Measurements from ENCODE around the gene RAE1. TPM values are rescaled to one million over a fixed set of nuclear protein-coding genes. Genes with fewer than 3 reads are reported as not detected.

Gene RAE1
- total RNA-seq, 6 donors from 2014 or later = 10.1 to 31.0 (median 17.9) TPM

GRCh38 chr20:57387945-57388371 is 36.9 kb downstream of the RAE1 start:
- Histone ChIP-seq H3K4me1 (peaks cover 20 to 54% (median 37%) of the 10 kb centered on the region in 4 donors), H3K9me3 (no peaks in the 10 kb centered on the region), H3K4me3 (no peak overlapping the region), H3K27ac (no peak overlapping the region), H3K36me3 (no peaks in the 10 kb centered on the region), H3K27me3 (no peaks in the 10 kb centered on the region)
- no peak for TF ChIP-seq POLR2AphosphoS5 (IDR thresholded peaks at IDR 0.05)
- no peak for TF ChIP-seq EP300 (IDR thresholded peaks at IDR 0.05)
- TF ChIP-seq CTCF (IDR thresholded peaks at IDR 0.05) = no peak
- no peak for TF ChIP-seq POLR2A (IDR thresholded peaks at IDR 0.05)
- WGBS, 2 donors = 85 to 89% methylated on average over 7 of the region's 7 CpGs
- DNase-seq (peak in 1 of 2 donors; percentile 3), ATAC-seq (ENCODE audit: low FRiP score in 2 of 2) (no peak)

GRCh38 chr20:57388953-57389694 is 38.1 kb downstream of the RAE1 start:
- no peaks in the 10 kb centered on the region for H3K27me3 ChIP-seq
- H3K27ac ChIP-seq = peak overlapping the region; percentile 64 to 85 (median 78)
- H3K36me3 ChIP-seq = peaks cover 0 to 7% (median 0%) of the 10 kb centered on the region in 4 donors
- WGBS, 2 donors = 11 to 19% methylated on average over 14 to 25 of the region's 57 CpGs
- peak; percentile 90 to 97 for DNase-seq
- no peaks in the 10 kb centered on the region for H3K9me3 ChIP-seq
- H3K4me1 ChIP-seq = peaks cover 20 to 65% (median 47%) of the 10 kb centered on the region in 4 donors
- peak overlapping the region; percentile 20 to 49 (median 40) for H3K4me3 ChIP-seq
- ATAC-seq (ENCODE audit: low FRiP score in 2 of 2) = peak; percentile 62 to 91
- TF ChIP-seq POLR2AphosphoS5 (IDR thresholded peaks at IDR 0.05) = no peak
- no peak for TF ChIP-seq EP300 (IDR thresholded peaks at IDR 0.05)
- TF ChIP-seq POLR2A (IDR thresholded peaks at IDR 0.05) = peak in 1 of 4 donors; percentile 58
- TF ChIP-seq CTCF (IDR thresholded peaks at IDR 0.05) = peak in 5 of 6 experiments; percentile 17 to 62 (median 37)

- no peak for TF ChIP-seq POLR2A (IDR thresholded peaks at IDR 0.05)
- TF ChIP-seq CTCF (IDR thresholded peaks at IDR 0.05) = no peak
- TF ChIP-seq EP300 (IDR thresholded peaks at IDR 0.05) = no peak
- no peak for TF ChIP-seq POLR2AphosphoS5 (IDR thresholded peaks at IDR 0.05)
- no peaks in the 10 kb centered on the region for H3K27me3 ChIP-seq
- peak overlapping the region in 3 of 4 donors; percentile 35 to 86 (median 49) for H3K4me3 ChIP-seq
- H3K4me1 ChIP-seq = peaks cover 21 to 66% (median 51%) of the 10 kb centered on the region in 4 donors
- ATAC-seq (ENCODE audit: low FRiP score in 2 of 2) (no peak), DNase-seq (peak in 1 of 2 donors; percentile 82)
- H3K9me3 ChIP-seq = no peaks in the 10 kb centered on the region
- 35 to 37% methylated on average over 25 to 44 of the region's 52 CpGs for WGBS, 2 donors
- H3K27ac ChIP-seq = peak overlapping the region; percentile 64 to 85 (median 78)
- peaks cover 0 to 7% (median 6%) of the 10 kb centered on the region in 4 donors for H3K36me3 ChIP-seq
Observed at GRCh38 chr20:57389695-57390603, 38.9 kb downstream of the RAE1 start.

GRCh38 chr20:57390604-57391438 is 39.8 kb downstream of the RAE1 start, which contains the start of gene RBM38:
RBM38 (plus strand) TSS chr20:57391396; CDS start chr20:57391582, 186 bp downstream.
- Histone ChIP-seq H3K4me3 (peak within 1 kb of the TSS; percentile 79 to 90 (median 88)), H3K4me1 (peaks cover 23 to 67% (median 51%) of the 10 kb centered on the region in 4 donors), H3K9me3 (no peaks in the 10 kb centered on the region), H3K36me3 (peaks cover 0 to 16% (median 7%) of the 10 kb centered on the region in 4 donors), H3K27ac (peak within 1 kb of the TSS; percentile 81 to 91 (median 86)), H3K27me3 (no peaks in the 10 kb centered on the region)
- WGBS, 2 donors = 54 to 59% methylated on average over 28 to 35 of the region's 78 CpGs
- ATAC-seq (ENCODE audit: low FRiP score in 2 of 2) = peak; percentile 77 to 92
- peak; percentile 75 to 95 for DNase-seq
- TF ChIP-seq CTCF (IDR thresholded peaks at IDR 0.05) (no peak), POLR2AphosphoS5 (IDR thresholded peaks at IDR 0.05) (peak in 1 of 2 donors; percentile 6)
